Measurements from ENCODE around the gene CA10.

DNA sequence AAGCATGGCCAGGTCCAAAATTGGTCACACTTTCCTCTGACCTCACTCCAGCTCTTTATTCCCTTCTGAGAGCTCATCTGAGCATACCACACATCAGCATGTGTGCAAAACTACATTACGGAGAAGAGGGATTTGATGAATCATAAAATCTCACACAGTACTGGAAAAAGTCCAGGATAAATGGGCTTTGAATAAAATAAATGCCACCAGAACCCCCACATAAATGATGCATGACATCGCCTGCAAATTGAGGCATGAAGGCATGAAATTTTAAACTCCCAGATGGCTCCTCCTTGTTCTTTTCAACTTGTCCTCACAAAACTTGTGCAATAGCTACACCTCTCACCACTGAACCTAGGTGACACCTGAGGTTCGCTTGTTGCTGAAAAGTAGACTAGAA is 439.5 kb downstream of the CA10 start:
- TF ChIP-seq EZH2phosphoT487 (IDR thresholded peaks at IDR 0.05; ENCODE audit: insufficient read depth, low read depth) (no peak), EZH2 (IDR thresholded peaks at IDR 0.05; ENCODE audit: insufficient read depth, poor library complexity, severe bottlenecking) (no peak)
